ENCODE results near the gene CSNK2A2.

Gene CSNK2A2

GRCh38 chr16:58119509-58119845, 78.4 kb downstream of the CSNK2A2 start:
- Mint-ChIP-seq H3K9me3 (no peaks in the 10 kb centered on the region), H3K4me1 (ENCODE audit: low read depth) (peaks cover 22% of the 10 kb centered on the region), H3K4me3 (no peak overlapping the region), H3K27ac (no peak overlapping the region), H3K27me3 (ENCODE audit: low read depth) (no peaks in the 10 kb centered on the region), H3K36me3 (ENCODE audit: low read depth) (peaks cover 14% of the 10 kb centered on the region)

- Mint-ChIP-seq H3K27me3 (ENCODE audit: low read depth) (no peaks in the 10 kb centered on the region), H3K36me3 (ENCODE audit: low read depth) (peaks cover 15% of the 10 kb centered on the region), H3K27ac (no peak overlapping the region), H3K4me3 (no peak overlapping the region), H3K9me3 (no peaks in the 10 kb centered on the region), H3K4me1 (ENCODE audit: low read depth) (peaks cover 17% of the 10 kb centered on the region)
Observed at GRCh38 chr16:58118801-58119508, 79.0 kb downstream of the CSNK2A2 start.

GRCh38 chr16:58116529-58116928, 81.4 kb downstream of the CSNK2A2 start:
- Mint-ChIP-seq H3K4me3 (no peak overlapping the region), H3K4me1 (ENCODE audit: low read depth) (peaks cover 6% of the 10 kb centered on the region), H3K36me3 (ENCODE audit: low read depth) (peaks cover 29% of the 10 kb centered on the region), H3K9me3 (no peaks in the 10 kb centered on the region), H3K27ac (no peak overlapping the region), H3K27me3 (ENCODE audit: low read depth) (no peaks in the 10 kb centered on the region)

GRCh38 chr16:58116081-58116480, 81.8 kb downstream of the CSNK2A2 start:
- Mint-ChIP-seq H3K4me3 (no peak overlapping the region), H3K27me3 (ENCODE audit: low read depth) (no peaks in the 10 kb centered on the region), H3K9me3 (no peaks in the 10 kb centered on the region), H3K27ac (no peak overlapping the region), H3K4me1 (ENCODE audit: low read depth) (peaks cover 4% of the 10 kb centered on the region), H3K36me3 (ENCODE audit: low read depth) (peaks cover 29% of the 10 kb centered on the region)

- H3K36me3 Mint-ChIP-seq (ENCODE audit: low read depth), result peaks cover 29% of the 10 kb centered on the region
- H3K4me1 Mint-ChIP-seq (ENCODE audit: low read depth), result peaks cover 3% of the 10 kb centered on the region
- no peak overlapping the region for H3K4me3 Mint-ChIP-seq
- no peaks in the 10 kb centered on the region for H3K9me3 Mint-ChIP-seq
- H3K27ac Mint-ChIP-seq, result no peak overlapping the region
- no peaks in the 10 kb centered on the region for H3K27me3 Mint-ChIP-seq (ENCODE audit: low read depth)
Observed at GRCh38 chr16:58114827-58115825, 82.8 kb downstream of the CSNK2A2 start.

- Mint-ChIP-seq H3K27me3 (ENCODE audit: low read depth) (no peaks in the 10 kb centered on the region), H3K36me3 (ENCODE audit: low read depth) (peaks cover 29% of the 10 kb centered on the region), H3K9me3 (no peaks in the 10 kb centered on the region), H3K4me3 (no peak overlapping the region), H3K4me1 (ENCODE audit: low read depth) (no peaks in the 10 kb centered on the region), H3K27ac (no peak overlapping the region)
Observed at GRCh38 chr16:58111302-58111627, 86.6 kb downstream of the CSNK2A2 start.

GRCh38 chr16:58110571-58111301, 87.2 kb downstream of the CSNK2A2 start:
- H3K4me3 Mint-ChIP-seq, result no peak overlapping the region
- no peaks in the 10 kb centered on the region for H3K27me3 Mint-ChIP-seq (ENCODE audit: low read depth)
- H3K36me3 Mint-ChIP-seq (ENCODE audit: low read depth), result peaks cover 25% of the 10 kb centered on the region
- no peak overlapping the region for H3K27ac Mint-ChIP-seq
- no peaks in the 10 kb centered on the region for H3K9me3 Mint-ChIP-seq
- H3K4me1 Mint-ChIP-seq (ENCODE audit: low read depth), result no peaks in the 10 kb centered on the region

GRCh38 chr16:58109881-58110280, 88.0 kb downstream of the CSNK2A2 start:
- no peaks in the 10 kb centered on the region for H3K9me3 Mint-ChIP-seq
- no peak overlapping the region for H3K4me3 Mint-ChIP-seq
- no peaks in the 10 kb centered on the region for H3K27me3 Mint-ChIP-seq (ENCODE audit: low read depth)
- no peak overlapping the region for H3K27ac Mint-ChIP-seq
- H3K36me3 Mint-ChIP-seq (ENCODE audit: low read depth), result peaks cover 18% of the 10 kb centered on the region
- peaks cover 3% of the 10 kb centered on the region for H3K4me1 Mint-ChIP-seq (ENCODE audit: low read depth)

- H3K27ac Mint-ChIP-seq, result no peak overlapping the region
- H3K36me3 Mint-ChIP-seq (ENCODE audit: low read depth), result peaks cover 15% of the 10 kb centered on the region
- no peaks in the 10 kb centered on the region for H3K9me3 Mint-ChIP-seq
- no peaks in the 10 kb centered on the region for H3K27me3 Mint-ChIP-seq (ENCODE audit: low read depth)
- peaks cover 3% of the 10 kb centered on the region for H3K4me1 Mint-ChIP-seq (ENCODE audit: low read depth)
- no peak overlapping the region for H3K4me3 Mint-ChIP-seq
Observed at GRCh38 chr16:58109330-58109729, 88.6 kb downstream of the CSNK2A2 start.

Measured in T-helper 1 cell treated with Interleukin-12 subunit alpha and Interleukin-12 subunit beta and Interleukin-4 antibody, amounts not matched to agents 30 μg/mL and 1 μg/mL, for 36 hours (primary cell).